ENCODE data around the gene NYNRIN. TPM values are rescaled to one million over a fixed set of nuclear protein-coding genes. Genes with fewer than 3 reads are reported as not detected.

Gene NYNRIN
- total RNA-seq, 1 experiment from 2014 or later: 18.7 TPM

DNA sequence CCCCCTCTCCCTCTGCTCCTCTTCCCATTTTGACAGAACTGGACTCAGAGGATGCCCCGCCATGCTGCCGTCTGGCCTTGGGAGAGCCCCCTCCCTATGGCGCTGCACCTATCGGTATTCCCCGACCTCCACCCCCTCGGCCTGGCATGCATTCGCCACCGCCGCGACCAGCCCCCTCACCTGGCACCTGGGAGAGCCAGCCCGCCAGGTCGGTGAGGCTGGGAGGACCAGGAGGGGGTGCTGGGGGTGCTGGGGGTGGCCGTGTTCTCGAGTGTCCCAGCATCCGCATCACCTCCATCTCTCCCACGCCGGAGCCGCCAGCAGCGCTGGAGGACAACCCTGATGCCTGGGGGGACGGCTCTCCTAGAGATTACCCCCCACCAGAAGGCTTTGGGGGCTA is 29.3 kb upstream of the NYNRIN start:
- WGBS (ENCODE audit: extremely low coverage, insufficient read length, low lambda C conversion rate): no CpG with 5 or more reads among the region's 20 CpGs
- no peak overlapping the region for H2AK5ac ChIP-seq (ENCODE audit: insufficient read length, low read length)
- H4K5ac ChIP-seq (ENCODE audit: insufficient read length, low read depth, low read length): no peak overlapping the region
- Mint-ChIP-seq H3K9me3 (no peaks in the 10 kb centered on the region), H3K4me3 (peak overlapping the region; percentile 76 to 77), H3K36me3 (ENCODE audit: insufficient read depth in 1 of 3, low read depth in 3 of 3) (peaks cover 8 to 32% (median 23%) of the 10 kb centered on the region in 3 experiments), H3K27me3 (ENCODE audit: low read depth) (peaks cover 9% of the 10 kb centered on the region), H3K27ac (no peak overlapping the region; a peak in 1 of 7 replicates), H3K4me1 (peaks cover 16 to 17% of the 10 kb centered on the region in 2 experiments)
- H4K20me1 ChIP-seq (ENCODE audit: control insufficient read depth, insufficient read depth, insufficient read length): no peaks in the 10 kb centered on the region
- no peak overlapping the region for H2BK20ac ChIP-seq (ENCODE audit: low read depth, low read length, poor library complexity, severe bottlenecking)
- H2AFZ ChIP-seq (ENCODE audit: low read length): no peak overlapping the region
- H2BK5ac ChIP-seq (ENCODE audit: insufficient read length, low read length): no peak overlapping the region
- H2BK12ac ChIP-seq (ENCODE audit: insufficient read length, low read depth, low read length): no peak overlapping the region
- no peaks in the 10 kb centered on the region for H3K79me1 ChIP-seq (ENCODE audit: insufficient read depth, low read depth, low read length, poor library complexity, severe bottlenecking)
- no peaks in the 10 kb centered on the region for H3K9me3 ChIP-seq (ENCODE audit: control insufficient read depth, low read depth, low read length)
- no peak overlapping the region for H3K56ac ChIP-seq (ENCODE audit: insufficient read length, low read depth, low read length)
- H3K14ac ChIP-seq (ENCODE audit: insufficient read depth, low read length): peak overlapping the region; percentile 6; the same call in 1 of the 2 replicates
- H4K91ac ChIP-seq (ENCODE audit: insufficient read length, low read depth, low read length): no peak overlapping the region
- no peaks in the 10 kb centered on the region for H3K27me3 ChIP-seq (ENCODE audit: insufficient read depth, low read length)
- no peak overlapping the region for H2BK15ac ChIP-seq (ENCODE audit: low read depth, low read length)
- peak overlapping the region; percentile 69 for H3K4me2 ChIP-seq (ENCODE audit: insufficient read depth, insufficient read length, low read length)
- no peak overlapping the region for H2BK120ac ChIP-seq (ENCODE audit: low read depth, low read length, poor library complexity, severe bottlenecking)
- no peak overlapping the region for H3K23ac ChIP-seq (ENCODE audit: insufficient read length, low read depth, low read length)
- no peak overlapping the region for H3K9ac ChIP-seq (ENCODE audit: extremely low read depth, insufficient read length, low read length)
- H4K8ac ChIP-seq (replicated peaks; ENCODE audit: insufficient read length, low read depth, low read length): no peak overlapping the region
- no peak overlapping the region; the same call in 1 of the 2 replicates for H3K4ac ChIP-seq (ENCODE audit: low read depth, low read length)
- no peak for TF ChIP-seq CTCF (conservative IDR thresholded peaks at IDR 0.05)
- H3T11ph ChIP-seq (ENCODE audit: low read length): no peak overlapping the region
- no peak overlapping the region for H3K27ac ChIP-seq (ENCODE audit: insufficient read length, low read depth, low read length)
- peaks cover 19% of the 10 kb centered on the region for H3K23me2 ChIP-seq (ENCODE audit: insufficient read length, low read depth, low read length, poor library complexity, severe bottlenecking)
- H3K4me1 ChIP-seq (ENCODE audit: insufficient read depth, low read length): no peaks in the 10 kb centered on the region; the same call in 1 of the 2 replicates
- no peaks in the 10 kb centered on the region for H3K79me2 ChIP-seq (ENCODE audit: insufficient read depth, low read length)
- DNase-seq: no peak
- no peak overlapping the region for H3K18ac ChIP-seq (ENCODE audit: insufficient read length, low read depth, low read length)
